NOMO-1 treated with dmso at 0.1 percent for 144 hours (cell line): ENCODE data around the gene PNLIPRP3.
A peak's percentile ranks its signal among the peaks of the same experiment; 100 is the strongest.

Experiments
- DNase-seq: peaks from one replicate; lab custom pipeline; 2025; ENCODE audit not compliant: unreplicated experiment; lab: John Stamatoyannopoulos, UW

The PNLIPRP3 gene

DNA sequence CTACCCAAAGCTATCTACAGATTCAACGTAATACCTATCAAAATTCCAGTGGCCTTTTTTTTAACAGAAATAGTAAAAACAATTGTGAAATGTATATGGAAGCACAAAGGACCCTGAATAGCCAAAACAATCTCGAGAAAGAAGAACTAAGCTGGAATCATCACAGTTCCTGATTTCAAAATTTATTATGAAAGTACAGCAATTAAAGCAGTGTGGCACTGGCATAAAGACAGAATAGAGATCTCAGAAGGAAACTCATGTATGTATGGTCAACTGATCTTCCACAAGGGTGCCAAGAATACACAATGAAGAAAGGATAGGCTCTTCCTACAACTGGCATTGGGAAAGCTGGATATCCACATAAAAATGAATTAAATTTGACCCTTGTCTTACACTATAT is 23.2 kb downstream of the PNLIPRP3 start:
- DNase-seq: peak; percentile 63

DNA sequence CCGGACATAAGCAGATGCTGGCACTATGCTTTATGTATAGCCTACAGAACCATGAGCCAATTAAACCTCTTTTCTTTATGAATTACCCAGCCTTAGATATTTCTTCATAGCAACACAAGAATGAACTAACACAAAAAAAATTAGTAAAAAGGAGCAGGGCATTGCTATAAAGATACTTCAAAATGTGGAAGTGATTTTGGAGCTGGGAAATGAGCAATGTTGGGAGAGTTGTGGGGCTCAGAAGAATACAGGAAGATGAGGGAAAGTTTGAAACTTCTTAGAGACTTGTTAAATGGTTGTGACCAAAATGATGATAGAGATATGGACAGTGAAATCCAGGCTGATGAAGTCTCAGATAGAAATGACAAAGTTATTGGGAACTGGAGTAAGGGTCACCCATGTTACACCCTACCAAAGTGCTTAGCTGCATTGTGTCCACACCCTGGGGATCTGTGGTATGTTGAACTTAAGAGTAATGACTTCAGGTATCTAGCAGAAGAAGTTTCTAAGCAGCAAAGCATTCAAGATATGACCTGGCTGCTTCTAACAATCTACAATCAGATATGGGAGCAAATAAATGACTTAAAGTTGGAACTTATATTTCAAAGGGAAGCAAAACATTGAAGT is 24.2 kb downstream of the PNLIPRP3 start:
- DNase-seq: no peak

DNA sequence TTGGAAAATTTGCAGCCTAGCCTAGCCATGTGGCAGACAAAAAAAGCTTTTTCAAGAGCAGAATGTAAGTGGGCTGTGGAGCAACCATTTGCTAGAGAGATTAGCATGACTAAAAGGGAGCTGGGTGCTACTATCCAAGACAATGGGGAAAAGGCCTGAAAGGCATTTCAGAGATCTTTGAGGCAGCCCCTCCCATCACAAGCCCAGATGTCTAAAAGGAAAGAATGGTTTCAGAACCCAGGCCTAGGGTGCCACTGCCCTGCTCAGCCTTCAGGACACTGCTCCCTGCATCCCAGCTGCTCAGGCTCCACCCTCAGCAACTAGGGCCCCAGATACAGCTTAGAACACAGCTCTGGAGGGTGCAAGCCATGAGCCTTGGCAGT is 24.7 kb downstream of the PNLIPRP3 start:
- no peak for DNase-seq

DNA sequence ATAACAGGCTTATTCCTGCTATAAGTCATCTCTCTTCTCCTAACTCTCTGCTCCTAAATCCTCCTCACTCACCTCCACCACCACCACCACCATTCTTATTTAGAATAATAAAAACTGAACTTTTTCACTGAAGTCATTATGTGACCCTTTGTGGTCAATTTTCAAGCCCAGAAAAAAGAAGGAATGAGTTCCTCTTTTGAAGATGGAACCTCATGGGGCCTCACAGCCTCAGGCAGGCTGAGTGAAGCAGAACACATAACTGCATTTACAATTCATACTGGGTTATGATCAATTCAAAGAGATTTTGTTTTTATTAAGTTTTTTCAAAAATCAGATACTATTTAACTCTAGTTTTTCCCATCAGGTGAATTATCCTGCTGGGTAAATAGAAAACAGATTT is 29.8 kb downstream of the PNLIPRP3 start:
- DNase-seq: peak; percentile 29

DNA sequence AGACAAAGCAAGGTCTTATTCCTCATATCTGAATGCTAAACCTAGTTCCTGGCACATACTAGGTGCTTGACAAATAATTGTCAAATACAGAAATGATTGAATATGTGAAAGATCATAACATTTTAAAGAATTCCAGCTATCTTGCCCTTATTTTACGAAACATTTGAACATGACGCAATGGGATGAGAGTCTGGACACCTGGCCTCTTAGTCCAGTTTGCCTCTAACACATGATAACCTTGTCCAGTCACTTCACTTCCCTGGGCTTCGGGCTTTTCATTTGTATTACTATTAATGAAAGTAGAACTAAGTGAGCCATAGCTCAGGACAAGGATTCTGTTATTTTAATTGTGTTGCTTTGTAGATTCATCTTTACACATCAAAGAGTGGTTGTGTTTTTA is 32.6 kb downstream of the PNLIPRP3 start:
- DNase-seq: no peak

DNA sequence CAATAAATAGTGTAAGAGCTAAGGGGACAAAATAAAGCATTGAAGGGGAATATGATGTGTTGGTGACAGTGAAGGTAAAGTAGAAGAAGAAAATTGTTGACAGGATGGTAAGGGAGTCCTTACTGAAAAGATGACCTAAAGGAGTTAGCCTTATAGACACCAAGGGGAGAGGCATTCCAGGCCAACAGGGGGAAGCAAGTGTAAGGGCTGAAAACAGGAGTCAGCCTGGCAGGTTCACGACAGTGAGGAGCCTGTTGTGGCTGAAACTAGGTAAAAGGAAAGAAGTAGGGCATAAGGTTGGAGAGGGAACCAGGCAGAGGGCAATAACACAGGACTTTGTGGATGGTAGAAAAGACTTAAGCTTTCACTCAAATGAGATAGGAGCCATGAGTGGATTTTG is 34.0 kb downstream of the PNLIPRP3 start:
- no peak for DNase-seq

DNA sequence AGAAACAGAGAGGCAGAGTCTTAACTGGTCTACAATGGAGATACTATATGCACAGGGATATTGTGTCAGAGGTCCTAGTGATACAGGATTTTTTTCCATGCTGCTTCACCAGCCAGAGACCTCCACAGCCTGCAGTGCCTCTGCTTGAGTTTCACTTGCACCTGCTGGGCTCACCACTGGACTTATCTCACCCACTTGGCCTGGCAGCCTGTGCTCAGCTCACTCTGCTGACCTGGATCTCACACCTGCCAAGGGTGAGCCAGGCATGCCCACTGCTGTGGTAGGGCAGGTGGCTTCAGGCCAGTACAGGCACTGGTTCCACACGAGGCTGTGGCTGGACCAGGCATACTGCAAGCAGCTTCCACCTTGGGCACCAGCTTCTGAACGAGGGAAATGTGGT is 36.6 kb downstream of the PNLIPRP3 start:
- no peak for DNase-seq

DNA sequence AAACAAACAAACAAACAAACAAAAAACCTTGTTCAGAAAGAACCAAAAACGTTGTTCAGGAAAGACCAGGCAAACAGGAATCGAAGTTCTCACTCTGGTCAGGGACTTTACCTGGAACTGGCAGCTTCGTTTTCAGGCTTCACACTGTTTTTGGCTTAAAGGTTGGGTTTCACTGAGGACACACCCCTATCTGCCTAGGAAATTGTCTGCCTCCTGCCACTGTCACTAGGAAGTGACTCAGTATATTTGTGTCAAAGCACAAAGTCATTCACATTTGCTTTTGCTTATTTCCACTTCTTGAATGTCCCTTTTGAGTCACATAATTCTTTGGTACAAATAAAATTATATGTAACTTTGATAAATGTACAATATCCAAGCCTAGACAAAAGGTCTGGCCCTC is 37.9 kb downstream of the PNLIPRP3 start:
- peak; percentile 23 for DNase-seq

DNA sequence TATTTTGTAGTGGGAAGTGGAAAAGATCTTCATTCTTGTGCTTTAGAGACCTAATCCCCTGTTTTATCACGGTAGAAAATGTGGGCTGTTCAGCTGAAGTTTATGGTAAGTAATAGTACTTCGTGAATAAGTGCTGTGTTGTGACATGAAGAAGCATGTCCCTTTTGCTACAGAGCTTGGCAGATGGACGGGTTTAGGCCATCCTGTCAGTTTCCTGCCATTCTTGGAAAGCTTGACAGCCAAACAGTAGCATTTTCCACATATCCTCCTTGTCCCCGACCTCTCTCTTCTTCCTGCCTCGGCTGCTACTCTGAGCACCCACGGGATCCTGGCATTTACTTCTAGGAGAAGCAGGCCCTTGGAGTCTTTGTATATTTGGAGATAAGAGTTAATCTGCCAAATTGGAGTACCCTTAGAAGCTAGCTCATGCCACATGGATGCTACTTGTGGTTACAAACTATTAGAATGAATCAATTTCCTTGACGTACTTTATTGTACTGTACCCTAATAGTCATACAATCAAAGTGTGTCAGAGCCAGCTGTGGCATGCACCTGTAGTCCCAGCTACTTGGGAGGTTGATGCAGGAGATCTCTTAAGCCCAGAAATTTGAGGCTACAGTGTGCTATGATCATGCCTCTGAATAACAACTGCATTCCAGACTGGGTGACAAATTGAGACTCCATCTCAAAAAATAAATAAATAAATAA is 39.2 kb downstream of the PNLIPRP3 start:
- DNase-seq: no peak

DNA sequence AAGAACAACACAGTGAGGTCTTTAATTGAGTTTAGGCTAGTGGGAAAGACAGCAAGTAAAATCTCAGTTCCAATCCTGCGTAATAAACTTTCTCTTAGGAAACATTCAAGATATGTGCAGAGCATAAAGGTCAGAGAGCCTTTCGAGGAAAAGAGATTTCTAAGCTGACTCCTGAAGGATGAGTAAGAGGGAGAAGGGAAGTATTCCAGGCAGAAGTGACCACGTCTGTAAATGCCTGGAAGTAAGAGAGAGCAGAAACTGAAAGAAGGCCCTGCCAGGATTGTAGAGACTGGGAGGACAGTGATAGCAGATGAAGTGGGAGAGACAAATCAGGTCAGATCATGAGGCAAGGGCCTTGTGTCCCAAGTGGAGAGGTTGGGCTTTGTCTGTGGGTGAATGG is 41.8 kb downstream of the PNLIPRP3 start:
- DNase-seq: no peak

DNA sequence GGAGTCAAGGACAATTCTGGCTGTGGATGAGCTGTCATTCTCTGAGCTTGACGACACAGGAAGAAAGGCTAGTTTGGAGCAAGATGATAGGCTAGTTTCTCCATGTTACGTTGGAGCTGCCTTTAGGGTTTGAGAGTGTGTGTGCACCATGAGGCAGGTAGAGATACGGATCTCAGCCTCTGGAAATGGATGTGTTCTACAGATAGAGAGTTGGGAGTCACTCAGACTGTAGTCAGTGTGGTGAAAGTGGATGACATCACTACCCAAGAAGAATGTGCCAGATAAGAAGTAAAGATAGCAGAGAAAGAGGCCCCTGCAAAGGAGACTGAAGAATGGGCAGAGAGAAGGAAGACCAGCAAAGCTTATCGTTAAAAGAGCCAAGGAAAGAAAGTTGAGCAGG is 42.4 kb downstream of the PNLIPRP3 start:
- DNase-seq: no peak

DNA sequence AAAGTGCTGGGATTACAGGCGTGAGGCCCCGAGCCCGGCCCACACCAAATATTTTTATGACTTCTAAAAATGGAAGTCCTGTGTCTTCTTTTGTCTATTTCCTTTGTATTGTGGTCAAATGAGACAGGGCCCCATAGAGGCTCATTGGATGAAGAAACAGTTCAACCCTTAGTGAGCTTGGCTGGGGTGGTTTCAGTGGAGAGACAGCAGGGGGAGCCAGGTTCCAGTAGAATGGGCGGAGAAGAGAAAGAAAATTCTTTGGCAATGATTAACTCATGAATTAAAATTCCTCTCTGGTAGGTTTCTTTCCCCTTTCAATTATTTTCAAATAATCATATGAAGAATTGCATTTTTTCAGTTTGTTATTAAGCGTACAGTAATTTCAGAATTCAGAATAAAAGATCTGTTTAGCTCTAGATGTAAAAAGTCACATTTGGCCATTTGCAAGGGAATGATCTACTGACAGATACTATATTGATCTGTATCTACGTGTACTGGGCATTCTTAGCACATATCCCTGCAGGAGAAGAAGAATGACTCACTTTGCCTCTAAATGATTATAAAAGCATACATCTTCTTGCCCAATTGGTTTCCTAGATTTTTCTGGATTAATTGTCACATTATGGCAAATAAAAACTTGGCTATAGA is 43.2 kb downstream of the PNLIPRP3 start:
- peak; percentile 49 for DNase-seq

DNA sequence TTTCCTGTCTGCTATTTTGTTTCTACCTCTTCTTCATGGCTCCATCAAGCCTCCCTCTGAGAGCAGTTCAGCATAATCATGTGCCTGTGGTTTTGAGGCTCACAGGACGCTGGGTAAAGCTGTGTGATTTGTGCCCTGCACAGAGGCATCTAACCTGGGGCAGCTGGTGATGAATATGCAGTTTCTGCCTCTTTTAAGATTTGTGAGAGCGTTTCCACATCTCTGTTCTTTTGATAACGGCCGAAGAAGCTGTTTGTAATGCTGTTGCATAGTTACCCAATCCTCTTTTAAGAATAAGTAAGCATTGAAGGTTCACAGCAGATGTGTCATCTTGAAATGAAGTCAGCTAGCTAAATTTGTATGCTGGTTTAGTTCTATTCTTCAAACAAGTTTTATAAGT is 45.2 kb downstream of the PNLIPRP3 start:
- no peak for DNase-seq

DNA sequence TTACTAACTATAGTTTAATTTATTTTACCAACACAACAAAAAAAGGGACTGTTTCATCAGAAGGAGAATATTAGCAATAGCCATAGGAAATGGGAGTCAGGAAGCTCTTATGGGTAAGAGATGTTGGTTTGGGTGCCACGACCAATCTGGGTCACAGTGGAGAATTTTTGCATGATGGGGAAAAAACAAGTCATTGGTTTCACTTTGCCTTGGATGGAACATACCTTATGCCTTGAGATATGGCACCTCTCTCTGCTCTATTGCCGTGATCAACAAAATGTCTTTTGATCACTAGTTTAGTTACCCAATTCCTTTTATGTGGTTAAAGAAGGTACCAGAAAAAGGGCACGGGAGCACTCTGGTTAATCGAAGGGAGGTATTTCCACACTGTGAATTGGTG is 48.2 kb downstream of the PNLIPRP3 start:
- DNase-seq: no peak

DNA sequence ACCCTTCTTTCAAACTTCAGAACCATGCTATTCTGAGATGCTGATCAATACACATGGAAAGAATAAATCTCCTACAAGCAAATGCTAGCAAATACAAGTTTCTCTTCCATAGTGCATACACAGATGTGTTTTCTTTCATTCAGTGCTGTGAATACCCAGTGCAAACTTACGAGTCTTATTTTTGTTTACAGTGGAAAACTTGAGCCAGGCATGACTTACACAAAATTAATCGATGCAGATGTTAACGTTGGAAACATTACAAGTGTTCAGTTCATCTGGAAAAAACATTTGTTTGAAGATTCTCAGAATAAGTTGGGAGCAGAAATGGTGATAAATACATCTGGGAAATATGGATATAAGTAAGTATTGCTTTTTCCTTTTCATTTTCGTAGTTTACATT is 48.8 kb downstream of the PNLIPRP3 start:
- no peak for DNase-seq

DNA sequence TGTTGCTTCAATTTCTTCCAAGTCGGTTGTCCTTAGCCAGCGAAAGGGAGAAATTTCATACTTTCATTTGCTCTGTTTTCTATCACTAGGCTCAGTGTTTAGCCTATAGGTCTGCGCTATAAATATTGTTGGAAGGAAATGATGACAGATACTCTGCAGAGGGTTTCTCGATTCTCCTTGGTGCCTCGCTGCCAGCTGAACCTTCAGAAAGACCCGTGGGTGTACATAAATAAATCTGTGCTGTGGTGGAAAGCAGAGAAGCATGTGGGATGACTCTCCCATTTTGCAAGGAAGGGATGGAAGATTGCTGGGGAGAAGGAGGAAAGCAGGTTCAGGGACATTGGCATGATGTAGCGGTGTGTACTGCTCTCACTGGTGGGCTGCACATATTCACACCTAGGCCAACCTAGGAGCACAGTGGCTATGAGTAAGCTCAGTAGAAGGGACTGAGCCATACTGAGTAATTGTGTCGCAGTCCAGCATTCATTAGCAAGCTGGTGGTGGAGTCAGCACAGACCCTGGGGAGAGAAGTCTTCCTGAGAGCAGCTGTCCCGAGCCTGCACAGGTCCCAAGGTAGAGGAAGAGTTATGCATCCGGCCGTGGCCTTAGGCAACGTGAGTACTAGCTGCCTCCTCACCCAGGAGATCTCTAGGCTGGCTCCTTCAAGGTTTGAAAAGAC is 50.5 kb downstream of the PNLIPRP3 start:
- no peak for DNase-seq

DNA sequence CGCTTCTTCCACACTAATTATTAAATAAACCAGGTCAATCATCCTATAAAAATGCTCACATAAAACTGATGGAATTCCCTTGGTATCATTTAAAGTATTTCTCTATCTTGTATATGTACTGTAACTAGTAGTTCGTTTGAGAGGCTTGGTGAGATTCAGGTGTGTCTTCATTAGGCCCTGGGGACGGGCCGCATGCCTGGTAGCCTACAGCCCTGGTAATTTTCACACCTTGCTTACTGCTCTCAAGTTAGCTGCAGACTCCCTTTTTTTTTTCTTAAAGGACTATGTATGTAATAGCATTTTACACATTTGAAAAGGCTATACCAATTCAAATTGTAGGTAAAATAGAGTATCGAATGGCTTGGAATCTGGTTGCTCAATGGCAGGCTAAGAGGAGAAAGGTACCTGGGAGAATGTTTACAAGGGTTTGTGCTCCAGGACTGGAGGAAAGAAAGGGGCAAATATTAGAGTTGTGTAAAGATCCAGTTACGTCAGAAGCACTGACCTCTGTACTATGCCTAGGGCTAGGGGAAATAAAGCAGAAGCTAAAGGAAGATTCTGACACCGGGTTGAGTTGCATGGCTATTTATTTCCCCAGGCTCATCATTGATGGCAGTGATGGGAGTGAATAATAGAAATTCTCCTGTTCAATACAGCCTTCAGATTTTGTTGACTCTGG is 59.3 kb downstream of the PNLIPRP3 start:
- no peak for DNase-seq

DNA sequence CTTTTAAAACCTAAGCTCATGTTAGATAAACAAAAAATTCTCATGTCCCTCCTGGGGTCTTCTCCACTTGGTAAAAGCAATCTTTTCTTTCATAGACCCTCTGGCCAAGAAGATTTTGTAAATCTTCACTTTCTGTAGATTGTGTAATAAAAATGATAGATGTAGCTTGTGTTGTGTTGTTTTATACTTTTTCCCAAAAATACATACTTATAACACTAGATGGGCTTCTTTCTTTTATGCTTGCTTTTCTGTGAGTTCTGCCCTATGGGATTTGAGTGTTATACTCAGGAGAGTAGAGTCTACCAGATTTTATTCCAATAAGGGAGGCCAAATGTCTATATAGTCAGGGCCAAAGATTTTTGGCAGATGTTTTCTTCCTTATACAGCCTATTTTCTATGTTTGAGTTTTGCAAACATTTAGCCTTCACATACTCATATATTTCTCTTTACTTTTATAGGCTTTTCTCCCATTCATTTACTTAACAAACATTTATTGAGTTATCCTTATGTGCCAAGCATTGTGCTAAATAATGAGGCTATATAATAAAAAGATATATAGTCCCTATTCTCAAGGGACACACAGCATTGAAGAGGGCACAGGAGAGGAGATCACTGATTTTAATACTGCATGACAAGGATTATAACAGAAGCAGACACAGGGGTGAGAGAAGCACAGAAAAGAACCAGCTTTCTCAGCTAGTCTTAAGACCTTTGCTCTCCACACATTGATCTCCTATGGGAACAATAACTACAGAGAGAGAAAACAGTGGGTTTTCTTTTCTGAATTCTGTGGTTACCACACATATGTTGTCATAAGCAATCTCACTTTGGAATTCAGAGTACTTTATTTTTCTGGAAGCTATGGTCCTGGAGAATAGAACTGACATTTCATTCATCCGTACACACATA is 60.1 kb downstream of the PNLIPRP3 start:
- DNase-seq: no peak

DNA sequence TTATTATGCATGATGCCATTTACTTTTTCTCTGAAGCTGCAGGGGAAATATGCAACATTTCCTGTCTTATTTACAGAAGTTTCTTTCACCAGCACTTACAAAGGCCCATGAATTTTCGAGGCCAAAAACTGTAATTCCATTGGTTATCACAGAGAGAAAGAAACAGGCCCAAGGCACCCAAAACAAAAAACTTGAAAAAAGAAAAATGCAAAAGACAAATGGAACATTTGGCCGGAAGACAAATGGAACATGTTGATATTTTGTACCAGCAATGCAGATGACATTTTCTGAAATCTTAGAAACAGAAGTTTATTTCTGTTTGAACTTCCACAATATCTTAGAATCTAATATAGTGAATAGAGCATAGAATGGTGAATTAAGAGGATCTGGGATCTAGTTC is 61.8 kb downstream of the PNLIPRP3 start:
- DNase-seq: no peak

DNA sequence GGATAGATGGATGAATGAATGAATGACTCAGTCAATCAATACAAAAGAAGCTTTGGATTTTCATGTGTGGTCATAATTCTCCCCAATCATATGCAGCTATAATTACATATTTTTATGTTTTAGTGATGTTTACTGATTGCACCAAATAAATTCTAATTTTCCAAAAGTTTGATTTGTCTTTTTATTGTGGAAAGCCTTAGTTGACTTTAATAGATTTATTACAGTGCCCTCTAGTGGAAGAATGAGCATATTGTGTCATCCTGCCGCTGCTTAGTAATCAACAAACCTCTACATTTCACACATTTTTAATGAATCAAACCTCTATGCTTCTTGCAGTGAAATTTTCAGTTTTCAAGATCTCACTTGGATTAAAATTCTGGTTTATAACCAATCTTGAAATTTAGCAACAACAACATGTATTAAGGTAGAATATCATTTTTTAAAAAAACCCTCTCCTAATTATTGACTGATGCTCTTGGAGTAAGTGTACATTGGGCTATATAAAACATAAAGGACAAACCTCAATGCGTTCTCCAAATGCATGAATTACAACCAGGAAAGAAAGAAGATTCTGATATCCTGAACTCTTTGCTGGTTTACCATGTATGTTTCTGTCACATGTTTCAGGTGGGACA is 62.5 kb downstream of the PNLIPRP3 start:
- DNase-seq: no peak
